Stimulated activated CD8-positive, alpha-beta memory T cell treated with anti-CD3 and anti-CD28 coated beads, Interleukin-4, amount 100 ng/mL, for 48 hours (primary cell): ENCODE data around the gene SLC23A3.

Experiments
- DNase-seq: peaks from one replicate; pipeline ENCODE4 v3.0.0-alpha.2; 2020

SLC23A3 gene

DNA sequence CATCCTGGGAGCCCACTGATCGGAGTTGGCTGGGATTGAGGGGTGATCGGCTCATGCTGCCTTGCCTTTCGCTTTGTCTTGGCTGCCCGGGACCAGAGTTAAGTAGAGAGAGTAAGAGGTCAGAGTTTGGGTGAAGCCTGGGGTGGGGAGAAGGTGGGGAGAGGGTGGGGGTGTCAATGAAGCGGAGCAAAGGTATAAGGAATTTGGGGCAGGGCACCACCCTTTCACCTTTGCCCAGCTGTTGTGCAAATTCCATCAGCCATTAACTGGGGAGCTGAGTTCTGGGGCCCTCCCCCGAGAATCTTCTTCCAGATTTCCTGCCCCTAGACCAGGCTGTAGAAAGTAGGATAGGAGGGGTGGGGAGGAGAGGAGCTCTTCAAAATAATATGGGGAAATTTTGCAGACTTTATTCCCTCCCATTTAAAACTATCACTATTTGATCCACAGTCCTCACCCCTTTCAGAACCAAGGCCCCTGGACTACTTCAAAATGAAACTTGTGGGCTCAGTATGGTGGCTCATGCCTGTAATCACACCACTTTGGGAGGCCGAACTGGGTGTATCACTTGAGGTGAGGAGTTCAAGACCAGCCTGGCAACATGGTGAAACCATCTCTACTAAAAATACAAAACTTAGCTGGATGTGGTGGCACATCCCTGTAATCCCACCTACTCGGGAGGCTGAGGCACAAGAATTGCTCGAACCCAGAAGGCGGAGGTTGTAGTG, at the start of gene SLC23A3:
TSS of gene SLC23A3 (minus strand) at position 100 of the 725 bp plus-strand sequence. CDS start at position 55, 45 bp downstream.
- no peak for DNase-seq

DNA sequence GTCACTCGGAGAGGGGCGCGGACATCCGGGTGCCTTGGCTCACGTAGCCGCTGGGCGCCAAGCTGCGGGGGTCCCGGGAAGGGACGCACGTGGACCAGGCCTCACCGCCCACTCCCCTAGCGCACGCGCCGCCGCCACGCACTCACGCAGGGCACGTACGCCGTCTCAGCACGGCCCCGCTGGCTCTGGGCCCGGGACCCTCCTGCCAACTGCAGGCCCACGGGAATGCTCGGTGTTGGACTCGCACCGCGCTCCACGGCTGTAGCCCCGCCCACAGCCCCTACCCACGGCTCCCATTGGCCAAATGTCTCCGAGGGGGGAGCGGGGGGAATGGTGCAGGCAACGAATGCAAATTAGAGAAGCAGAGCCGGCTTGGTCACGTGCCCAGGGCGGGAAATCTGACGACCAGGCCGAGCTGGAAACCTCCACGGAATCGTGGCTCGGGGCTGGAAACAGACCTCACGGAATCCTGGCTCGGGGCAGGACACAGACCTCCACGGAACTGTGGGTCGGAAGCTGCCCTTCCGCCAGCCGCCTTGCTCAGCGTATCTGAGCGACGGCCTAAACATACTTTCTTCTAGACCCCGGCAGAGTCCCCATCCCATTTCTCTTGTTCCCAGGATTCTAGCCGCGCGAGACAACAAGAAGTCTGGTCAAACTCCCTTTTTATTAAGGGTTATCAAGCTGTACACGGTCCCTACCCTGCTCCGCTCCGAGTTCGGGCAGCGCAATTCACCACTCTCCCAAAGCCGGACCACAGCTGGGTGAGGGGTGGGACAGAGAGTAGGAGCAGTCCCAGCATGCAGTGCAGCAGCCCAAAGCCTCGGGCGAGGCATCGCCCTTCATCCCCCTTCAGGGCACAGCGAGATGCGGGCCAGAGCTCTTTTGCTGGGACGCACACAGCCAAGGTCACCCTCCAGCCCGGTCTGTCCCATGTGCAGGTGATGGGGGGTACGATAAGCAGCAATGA, 49.2 kb upstream of the SLC23A3 start, which contains the start of gene ABCB6:
TSS of gene ABCB6 (minus strand) at position 227 of the 970 bp plus-strand sequence. CDS start 285 bp downstream, outside the sequence.
- peak; percentile 92 for DNase-seq

GRCh38 chr2:219218217-219218731, 48.4 kb upstream of the SLC23A3 start:
- no peak for DNase-seq

DNA sequence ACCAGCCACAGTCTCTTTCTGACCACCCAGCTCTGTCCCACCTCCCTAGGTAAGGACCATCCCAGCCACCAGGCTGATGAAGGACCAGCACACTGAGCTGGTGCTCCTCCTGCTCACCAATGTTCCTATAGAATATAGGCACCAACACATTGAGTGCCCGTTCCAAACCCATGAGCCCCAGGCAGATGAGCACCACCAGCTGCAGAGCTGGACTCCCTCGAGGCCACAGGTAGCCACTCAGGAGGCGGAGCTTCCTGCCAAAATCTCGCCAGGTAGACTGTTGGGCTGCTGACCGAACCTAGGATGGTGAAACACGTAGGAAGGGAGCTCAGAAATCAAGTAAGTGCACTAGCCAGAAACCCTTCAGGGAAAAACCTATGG, 46.7 kb upstream of the SLC23A3 start:
- DNase-seq = no peak

- no peak for DNase-seq
Observed at GRCh38 chr2:219215871-219216534, 46.2 kb upstream of the SLC23A3 start.

- DNase-seq = no peak
Observed at GRCh38 chr2:219214786-219215185, 45.0 kb upstream of the SLC23A3 start.

GRCh38 chr2:219214141-219214540, 44.3 kb upstream of the SLC23A3 start:
- no peak for DNase-seq

GRCh38 chr2:219213486-219214071, 43.8 kb upstream of the SLC23A3 start:
- DNase-seq = no peak

- no peak for DNase-seq
Observed at GRCh38 chr2:219213026-219213415, 43.2 kb upstream of the SLC23A3 start.

- no peak for DNase-seq
Observed at GRCh38 chr2:219210886-219211362, 41.1 kb upstream of the SLC23A3 start.

GRCh38 chr2:219210196-219210885, 40.5 kb upstream of the SLC23A3 start:
- no peak for DNase-seq

DNA sequence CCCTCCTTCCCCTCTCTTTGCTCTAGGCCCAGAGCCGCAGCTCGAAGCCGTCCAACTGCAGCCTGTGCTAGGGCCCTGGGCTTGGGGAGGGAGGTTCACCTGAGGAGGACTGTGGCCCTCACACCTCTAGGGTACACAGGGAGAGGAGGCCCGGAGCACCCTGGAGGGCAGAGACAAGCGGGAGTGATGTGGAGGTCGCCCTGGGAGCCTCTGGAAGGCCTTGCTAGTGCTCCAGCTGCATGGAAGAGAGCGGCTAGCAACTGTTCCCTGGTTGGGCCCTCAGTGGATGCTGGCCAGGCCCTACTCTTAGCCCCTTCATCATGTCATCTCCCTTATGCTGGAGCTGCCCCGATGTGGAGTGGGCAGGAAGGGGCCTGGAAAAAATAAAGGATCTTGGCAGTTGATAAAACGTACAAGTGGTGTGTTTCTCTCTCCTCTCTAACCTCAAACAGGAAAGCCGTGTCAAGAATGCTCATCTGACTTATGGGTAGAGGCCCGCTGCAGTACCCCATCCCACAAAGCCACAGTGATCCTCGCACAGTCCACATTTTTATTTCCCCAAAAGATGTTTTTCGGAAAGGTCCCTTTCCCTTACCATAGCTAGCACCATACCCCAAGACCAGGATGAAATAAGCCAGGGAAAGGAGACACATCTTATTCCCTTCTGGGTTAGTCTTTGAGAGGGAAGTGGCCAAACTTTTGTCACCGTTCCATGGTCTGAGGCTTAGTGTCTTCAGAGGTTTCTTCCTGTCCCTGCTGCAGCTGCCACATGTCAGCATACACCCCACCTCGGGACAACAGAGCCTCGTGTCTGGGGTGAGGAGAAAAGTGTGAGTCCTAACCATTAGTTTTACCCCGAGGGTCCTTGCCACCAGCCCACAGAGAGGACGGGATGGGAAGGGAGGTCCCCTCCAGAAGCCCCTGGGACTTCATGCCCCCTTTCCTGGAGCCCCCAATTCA, 39.7 kb upstream of the SLC23A3 start:
- no peak for DNase-seq

- no peak for DNase-seq
Observed at GRCh38 chr2:219207884-219208740, 38.3 kb upstream of the SLC23A3 start.

- DNase-seq = no peak
Observed at GRCh38 chr2:219207134-219207883, 37.5 kb upstream of the SLC23A3 start.

DNA sequence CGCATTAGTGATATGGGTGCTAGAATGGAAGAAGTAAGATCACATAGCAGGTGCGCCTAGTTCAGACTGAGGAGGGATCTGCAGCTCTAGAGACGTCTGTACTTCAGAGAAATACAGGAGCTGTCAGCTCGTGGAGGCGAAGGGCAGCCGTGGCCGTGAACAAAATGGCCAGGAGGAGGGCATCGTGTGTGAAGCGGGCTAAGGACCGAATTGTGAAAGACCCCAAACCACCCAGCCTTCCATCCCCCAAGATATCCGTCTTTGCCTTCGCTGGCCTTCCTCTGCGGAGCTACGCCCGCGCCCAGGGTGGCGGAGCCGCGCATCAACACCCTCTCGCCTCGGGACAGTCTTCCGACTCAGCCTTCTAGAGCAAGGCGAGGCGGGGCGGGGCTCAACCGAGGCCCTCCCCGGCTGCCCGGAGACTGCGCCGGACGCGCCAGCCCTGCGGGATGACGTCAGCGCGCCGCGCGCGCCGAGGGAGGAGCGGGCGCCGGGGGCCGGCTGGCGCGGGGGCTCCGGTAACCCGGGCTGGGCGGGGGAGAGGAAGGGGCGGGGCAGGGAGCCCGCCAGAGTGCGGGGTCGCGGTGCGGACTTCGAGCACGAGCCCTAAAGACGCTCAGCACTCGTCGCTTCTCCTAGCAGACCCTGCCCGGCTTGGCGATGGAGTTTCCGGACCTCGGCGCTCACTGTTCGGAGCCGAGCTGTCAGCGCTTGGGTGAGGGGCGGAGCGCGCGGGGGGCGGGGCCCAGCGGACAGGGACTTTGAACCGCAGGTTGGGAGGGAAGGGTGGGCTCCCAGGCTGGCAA, 36.7 kb upstream of the SLC23A3 start, which contains the start of gene ZFAND2B:
TSS of gene ZFAND2B (plus strand) at position 455 of the 806 bp plus-strand sequence. CDS start at position 661, 206 bp downstream.
- DNase-seq = peak; percentile 95

GRCh38 chr2:219205981-219206327, 36.1 kb upstream of the SLC23A3 start:
- no peak for DNase-seq

- DNase-seq = no peak
Observed at GRCh38 chr2:219205165-219205538, 35.3 kb upstream of the SLC23A3 start.
